Esophagus squamous epithelium (tissue), 5 donors: ENCODE data around the gene CACNA2D3. TPM values are rescaled to one million over a fixed set of nuclear protein-coding genes. Genes with fewer than 3 reads are reported as not detected.

ENCODE experiments used
- DNase-seq: peaks from one replicate; lab custom pipeline; 2025; lab: John Stamatoyannopoulos, UW
- H3K27ac ChIP-seq, 4 donors: fragments of 200-600 bp; sonication (generic); one replicate each; pipeline ENCODE4 v1.5.1; 2016 to 2019; ENCODE audit warnings: mild to moderate bottlenecking in 1 of 4
- H3K27me3 ChIP-seq, 4 donors: fragments of 200-600 bp; sonication (generic); 1 replicate in 3 of 4; 2 replicates in 1 of 4; pipeline versions ENCODE4 v1.5.1 to v1.6.0; 2017 to 2021; ENCODE audit warnings: antibody characterized with exemption in 1 of 4
- H3K36me3 ChIP-seq, 3 donors: fragments of 200-600 bp; sonication (generic); one replicate each; pipeline ENCODE4 v1.5.1; 2016 to 2019
- H3K4me1 ChIP-seq, 3 donors: fragments of 200-600 bp; sonication (generic); one replicate each; pipeline ENCODE4 v1.5.1; 2017 to 2019
- H3K4me3 ChIP-seq, 4 donors: fragments of 200-600 bp; sonication (generic); 1 replicate in 3 of 4; 2 replicates in 1 of 4; pipeline ENCODE4 v1.5.1; 2016 to 2019; ENCODE audit warnings: mild to moderate bottlenecking in 2 of 4, moderate library complexity in 1 of 4
- H3K9me3 ChIP-seq, 3 donors: fragments of 200-600 bp; sonication (generic); one replicate each; pipeline ENCODE4 v1.5.1; 2016 to 2019
- POLR2A ChIP-seq, 4 donors: fragments of 450-650 bp; IDR thresholded peaks; one replicate each; pipeline ENCODE4 v1.6.1; 2017; ENCODE audit warnings: antibody characterized with exemption in 4 of 4, mild to moderate bottlenecking in 4 of 4, moderate library complexity in 3 of 4
- WGBS, 2 donors: methylation state at CpG; one replicate each; pipeline ENCODE4 v1.1.5; 2018; 5-methylcytosine and 5-hydroxymethylcytosine counted together
- intact Hi-C: fragments of 100-400 bp; cut with DNase I; formaldehyde crosslinking; loops from one replicate; pipeline ENCODE4 v1.15.0; 2022
- total RNA-seq, 4 donors: library from RNA; depleted of rRNA; stranded (reverse); fragments of >200 nt; gene quantifications; one replicate each; pipeline ENCODE4 v1.1.0, GENCODE V29; 2016
- TF ChIP-seq, protein P1 (sequence below), 6 experiments: fragments of 450-650 bp in 4 of 6; fragments of 200-600 bp in 2 of 6; sonication (generic) in 2 of 6; IDR thresholded peaks; one replicate each; pipeline ENCODE4 v1.5.1; 2016 to 2019; ENCODE audit warnings: antibody characterized with exemption in 6 of 6, mild to moderate bottlenecking in 4 of 6, moderate library complexity in 4 of 6
- donor health status: DM: yes; HTN: yes; CAD: no.

CACNA2D3 gene
- total RNA-seq, 4 donors from 2014 or later: 1.2 to 7.1 (median 5.1) TPM

DNA sequence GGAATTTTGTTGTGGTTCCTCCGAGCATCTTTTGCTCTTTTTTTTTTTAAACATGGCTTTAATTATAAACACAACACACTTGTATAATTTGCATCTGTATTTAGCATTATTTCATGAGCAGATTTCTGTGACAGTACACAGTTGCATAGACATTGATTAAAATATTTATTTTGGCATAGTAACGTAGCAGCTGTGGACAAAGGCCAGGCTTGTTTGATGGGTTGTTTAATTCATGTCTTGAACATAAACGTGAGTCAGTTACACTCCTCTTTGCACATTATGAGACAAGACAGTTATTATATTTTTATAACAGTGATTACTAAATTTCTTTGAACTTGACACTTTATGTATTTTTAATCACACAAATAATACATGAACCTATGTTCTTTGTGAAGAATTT, 182.5 kb downstream of the CACNA2D3 start:
- Histone ChIP-seq H3K27me3 (no peaks in the 10 kb centered on the region), H3K4me1 (no peaks in the 10 kb centered on the region), H3K4me3 (no peak overlapping the region), H3K36me3 (no peaks in the 10 kb centered on the region), H3K9me3 (no peaks in the 10 kb centered on the region), H3K27ac (no peak overlapping the region)
- TF ChIP-seq POLR2A (IDR thresholded peaks at IDR 0.05): no peak
- TF ChIP-seq, protein P1, sequence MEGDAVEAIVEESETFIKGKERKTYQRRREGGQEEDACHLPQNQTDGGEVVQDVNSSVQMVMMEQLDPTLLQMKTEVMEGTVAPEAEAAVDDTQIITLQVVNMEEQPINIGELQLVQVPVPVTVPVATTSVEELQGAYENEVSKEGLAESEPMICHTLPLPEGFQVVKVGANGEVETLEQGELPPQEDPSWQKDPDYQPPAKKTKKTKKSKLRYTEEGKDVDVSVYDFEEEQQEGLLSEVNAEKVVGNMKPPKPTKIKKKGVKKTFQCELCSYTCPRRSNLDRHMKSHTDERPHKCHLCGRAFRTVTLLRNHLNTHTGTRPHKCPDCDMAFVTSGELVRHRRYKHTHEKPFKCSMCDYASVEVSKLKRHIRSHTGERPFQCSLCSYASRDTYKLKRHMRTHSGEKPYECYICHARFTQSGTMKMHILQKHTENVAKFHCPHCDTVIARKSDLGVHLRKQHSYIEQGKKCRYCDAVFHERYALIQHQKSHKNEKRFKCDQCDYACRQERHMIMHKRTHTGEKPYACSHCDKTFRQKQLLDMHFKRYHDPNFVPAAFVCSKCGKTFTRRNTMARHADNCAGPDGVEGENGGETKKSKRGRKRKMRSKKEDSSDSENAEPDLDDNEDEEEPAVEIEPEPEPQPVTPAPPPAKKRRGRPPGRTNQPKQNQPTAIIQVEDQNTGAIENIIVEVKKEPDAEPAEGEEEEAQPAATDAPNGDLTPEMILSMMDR (IDR thresholded peaks at IDR 0.05): no peak
- no peak for DNase-seq
- 34 to 43% methylated on average over 3 of the region's 3 CpGs for WGBS, 2 donors
- intact Hi-C loops: no loop called here

DNA sequence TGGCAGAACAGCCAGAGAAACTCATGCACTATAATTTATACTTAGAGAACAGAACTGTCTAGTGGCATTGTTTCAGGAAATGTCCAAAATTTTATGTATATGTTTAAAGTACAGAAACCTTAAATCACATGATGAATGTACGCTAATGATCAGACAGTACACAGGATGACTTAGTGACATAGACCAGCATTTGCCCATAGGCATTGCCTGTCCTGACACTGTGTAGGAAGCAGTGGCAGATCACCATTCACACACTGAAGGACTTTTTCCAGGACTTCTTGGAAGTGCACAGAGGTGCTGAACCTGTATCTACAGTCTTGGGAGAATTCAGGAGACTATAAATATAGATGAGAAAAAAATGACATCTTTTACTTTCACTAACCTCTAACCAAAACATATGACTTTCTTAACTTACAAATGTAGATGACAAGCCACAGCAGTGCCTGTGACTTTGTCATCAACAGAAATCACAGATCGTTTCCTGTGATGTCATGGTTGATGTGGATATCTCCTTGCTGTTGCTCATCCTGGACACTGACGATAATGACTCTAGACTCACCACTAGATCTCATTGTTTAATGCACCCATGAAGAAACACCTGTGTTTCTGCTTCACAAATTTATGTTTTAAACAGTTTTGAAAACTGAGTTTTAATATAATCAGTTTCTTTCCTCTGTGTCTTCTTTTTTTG, 183.2 kb downstream of the CACNA2D3 start:
- Histone ChIP-seq H3K9me3 (no peaks in the 10 kb centered on the region), H3K4me1 (no peaks in the 10 kb centered on the region), H3K27ac (no peak overlapping the region), H3K36me3 (no peaks in the 10 kb centered on the region), H3K27me3 (no peaks in the 10 kb centered on the region), H3K4me3 (no peak overlapping the region)
- WGBS, 2 donors: 57 to 68% methylated on average over 3 of the region's 3 CpGs
- TF ChIP-seq, protein P1 (IDR thresholded peaks at IDR 0.05): no peak
- TF ChIP-seq POLR2A (IDR thresholded peaks at IDR 0.05): no peak
- DNase-seq: no peak
- intact Hi-C loops: no loop called here

DNA sequence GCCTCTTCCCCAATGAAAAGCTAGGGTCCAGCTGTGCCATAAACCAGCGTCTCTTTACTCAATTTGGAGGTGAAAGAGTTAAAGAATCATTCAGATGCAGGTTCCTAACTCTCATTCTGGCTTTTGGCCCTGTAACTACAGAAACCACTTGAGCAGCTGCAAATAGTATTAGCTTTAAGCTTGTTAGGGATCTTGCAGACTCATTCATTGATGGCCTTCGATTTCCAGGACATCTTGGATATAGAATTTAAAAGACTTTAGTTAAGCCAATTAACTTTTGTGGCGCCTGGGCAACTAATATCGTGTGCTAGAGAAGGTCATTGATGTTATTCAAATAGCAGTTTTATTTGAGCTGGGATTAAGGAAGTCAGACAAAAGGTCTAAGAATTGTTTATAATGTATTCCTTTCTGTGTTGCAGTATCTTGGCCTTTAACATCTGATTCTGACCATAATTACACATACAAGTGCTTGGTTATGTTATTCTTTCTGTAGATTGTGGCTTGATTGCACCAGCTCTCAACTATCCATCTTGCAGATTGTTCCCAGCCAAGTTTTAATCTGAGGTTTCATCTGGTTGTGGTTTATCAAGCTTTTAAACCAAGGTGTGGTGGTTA, 185.3 kb downstream of the CACNA2D3 start:
- 54 to 78% methylated on average over 4 of the region's 4 CpGs for WGBS, 2 donors
- H3K4me3 ChIP-seq: no peak overlapping the region
- H3K4me1 ChIP-seq: no peaks in the 10 kb centered on the region
- no peaks in the 10 kb centered on the region for H3K9me3 ChIP-seq
- H3K27ac ChIP-seq: no peak overlapping the region
- no peak for TF ChIP-seq POLR2A (IDR thresholded peaks at IDR 0.05)
- TF ChIP-seq, protein P1 (IDR thresholded peaks at IDR 0.05): no peak
- intact Hi-C loops: no loop called here
- H3K27me3 ChIP-seq: no peaks in the 10 kb centered on the region
- no peak for DNase-seq
- no peaks in the 10 kb centered on the region for H3K36me3 ChIP-seq

DNA sequence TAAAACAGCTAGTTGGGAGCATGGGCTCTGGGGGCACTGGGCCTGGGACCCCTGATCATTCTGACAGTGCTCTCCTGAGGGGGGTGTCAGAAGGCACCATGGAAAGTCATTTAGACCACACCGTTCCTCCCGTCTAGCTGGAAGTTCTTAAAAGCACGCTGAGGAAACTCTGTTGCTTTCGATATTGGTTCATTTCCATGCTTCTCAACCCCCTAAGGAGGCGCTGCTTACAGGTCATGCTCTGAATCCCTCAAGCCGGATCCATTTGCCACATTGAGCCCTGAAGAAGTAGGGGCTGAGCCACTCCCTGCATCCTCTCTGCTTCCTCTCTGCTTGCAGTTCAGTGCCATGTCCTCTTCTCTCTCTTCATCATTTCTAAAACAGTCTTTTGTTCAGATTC, 187.2 kb downstream of the CACNA2D3 start:
- H3K36me3 ChIP-seq: no peaks in the 10 kb centered on the region
- no peaks in the 10 kb centered on the region for H3K9me3 ChIP-seq
- TF ChIP-seq, protein P1 (IDR thresholded peaks at IDR 0.05): no peak
- TF ChIP-seq POLR2A (IDR thresholded peaks at IDR 0.05): no peak
- no peaks in the 10 kb centered on the region for H3K4me1 ChIP-seq
- intact Hi-C loops: no loop called here
- no peak for DNase-seq
- H3K4me3 ChIP-seq: no peak overlapping the region
- no peaks in the 10 kb centered on the region for H3K27me3 ChIP-seq
- no peak overlapping the region for H3K27ac ChIP-seq
- WGBS, 2 donors: 60 to 65% methylated on average over 6 of the region's 6 CpGs

DNA sequence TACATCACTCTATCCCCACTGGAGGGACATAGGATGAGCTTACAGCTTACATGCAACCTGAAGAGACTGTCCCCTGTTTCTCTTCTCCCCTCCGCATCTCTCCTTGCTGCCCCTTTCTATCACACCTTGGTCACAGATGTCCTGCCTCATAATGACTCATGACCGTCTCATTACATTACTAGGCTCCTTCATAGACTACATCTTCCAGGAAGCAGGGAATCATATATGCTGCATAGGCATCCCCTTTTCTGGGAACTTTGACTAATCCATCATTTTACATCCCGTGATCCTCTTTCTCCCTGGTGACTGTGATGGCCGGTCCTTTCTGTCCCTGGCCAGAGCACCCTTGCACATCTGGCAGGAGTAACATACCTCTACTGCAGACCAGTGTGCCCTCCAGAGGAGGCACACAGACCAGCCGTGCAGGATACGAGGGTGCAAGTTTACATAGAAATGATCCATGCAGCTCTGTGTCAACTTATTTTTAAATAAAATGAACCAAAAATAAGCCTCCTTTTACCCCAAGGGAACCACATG, 188.9 kb downstream of the CACNA2D3 start:
- no peak overlapping the region for H3K27ac ChIP-seq
- DNase-seq: no peak
- 80 to 92% methylated on average over 6 of the region's 6 CpGs for WGBS, 2 donors
- no peak for TF ChIP-seq POLR2A (IDR thresholded peaks at IDR 0.05)
- TF ChIP-seq, protein P1 (IDR thresholded peaks at IDR 0.05): no peak
- intact Hi-C loops: no loop called here
- no peaks in the 10 kb centered on the region for H3K36me3 ChIP-seq
- no peaks in the 10 kb centered on the region for H3K4me1 ChIP-seq
- no peaks in the 10 kb centered on the region for H3K9me3 ChIP-seq
- no peak overlapping the region for H3K4me3 ChIP-seq
- H3K27me3 ChIP-seq: no peaks in the 10 kb centered on the region
